GM23338 (cell line): Measurements from ENCODE around the gene CEACAM21. TPM values are rescaled to one million over a fixed set of nuclear protein-coding genes. Genes with fewer than 3 reads are reported as not detected.

ENCODE experiments used
- ATAC-seq: fragments of 200-7000 bp; cut with Tn5 transposase; 3 replicates; pipeline ENCODE4 v1.9.1; 2020
- DNase-seq: peaks from one replicate; pipeline ENCODE4 v3.0.0-alpha.2; 2015; ENCODE audit warnings: low spot score
- H2AFZ ChIP-seq: fragments of 200-600 bp; sonication (generic); 2 replicates; pipeline ENCODE4 v1.8.0; 2016; ENCODE audit warnings: antibody characterized with exemption, mild to moderate bottlenecking, moderate library complexity
- H3F3A ChIP-seq: fragments of 200-600 bp; sonication (generic); replicated peaks from 2 replicates; pipeline ENCODE4 v1.8.0; 2017; ENCODE audit warnings: antibody characterized with exemption, mixed run types, low read depth
- H3K27ac ChIP-seq: fragments of 200-600 bp; sonication (generic); 2 replicates; pipeline ENCODE4 v1.6.1; 2016; ENCODE audit warnings: low read depth
- H3K27me3 ChIP-seq: fragments of 200-600 bp; sonication (generic); 2 replicates; pipeline ENCODE4 v1.8.0; 2016; ENCODE audit warnings: mild to moderate bottlenecking, mixed run types, moderate library complexity; ENCODE audit not compliant: insufficient read depth
- H3K36me3 ChIP-seq: fragments of 200-600 bp; sonication (generic); 2 replicates; pipeline ENCODE4 v1.8.0; 2016; ENCODE audit warnings: mild to moderate bottlenecking; ENCODE audit not compliant: insufficient read depth
- H3K4me1 ChIP-seq: fragments of 200-600 bp; sonication (generic); 2 replicates; pipeline ENCODE4 v1.8.0; 2016; ENCODE audit warnings: mild to moderate bottlenecking, moderate library complexity; ENCODE audit not compliant: insufficient read depth
- H3K4me2 ChIP-seq: fragments of 200-600 bp; sonication (generic); 2 replicates; pipeline ENCODE4 v1.7.1; 2017; ENCODE audit warnings: mixed run types
- H3K4me3 ChIP-seq: fragments of 200-600 bp; sonication (generic); 2 replicates; pipeline ENCODE4 v1.6.1; 2016; ENCODE audit warnings: mixed run types
- H3K79me2 ChIP-seq: fragments of 200-600 bp; sonication (generic); replicated peaks from 2 replicates; pipeline ENCODE4 v1.8.0; 2017; ENCODE audit warnings: mild to moderate bottlenecking; ENCODE audit not compliant: insufficient read depth
- H3K9me2 ChIP-seq: fragments of 200-600 bp; sonication (generic); 2 replicates; pipeline ENCODE4 v1.8.0; 2017; ENCODE audit not compliant: insufficient read depth
- H4K20me1 ChIP-seq: fragments of 200-600 bp; sonication (generic); replicated peaks from 2 replicates; pipeline ENCODE4 v1.8.0; 2017; ENCODE audit warnings: mild to moderate bottlenecking; ENCODE audit not compliant: insufficient read depth
- H3K27ac Mint-ChIP-seq: 2 replicates; pipeline ENCODE4 v1.8.0; 2020; ENCODE audit warnings: inconsistent platforms, mild to moderate bottlenecking, moderate library complexity, mixed read lengths
- H3K27me3 Mint-ChIP-seq: 3 replicates; pipeline ENCODE4 v1.8.0; 2022; ENCODE audit warnings: low read depth, mild to moderate bottlenecking, moderate library complexity, mixed read lengths, inconsistent platforms; ENCODE audit not compliant: insufficient read depth, poor library complexity
- H3K36me3 Mint-ChIP-seq: 3 replicates; pipeline ENCODE4 v1.8.0; 2021; ENCODE audit warnings: low read depth, mild to moderate bottlenecking, inconsistent platforms, moderate library complexity, mixed read lengths
- H3K4me1 Mint-ChIP-seq: 3 replicates; pipeline ENCODE4 v1.8.0; 2020; ENCODE audit warnings: mild to moderate bottlenecking, inconsistent platforms, mixed read lengths
- H3K4me3 Mint-ChIP-seq: 3 replicates; pipeline ENCODE4 v1.8.0; 2021; ENCODE audit warnings: moderate library complexity, mild to moderate bottlenecking, inconsistent platforms, mixed read lengths
- H3K9me3 Mint-ChIP-seq: 3 replicates; pipeline ENCODE4 v1.8.0; 2020; ENCODE audit warnings: moderate library complexity, mild to moderate bottlenecking, inconsistent platforms, mixed read lengths
- EZH2phosphoT487 ChIP-seq: fragments of 200-600 bp; sonication (generic); IDR thresholded peaks from one replicate; pipeline ENCODE4 v1.8.1; 2018; ENCODE audit warnings: antibody characterized with exemption; ENCODE audit not compliant: unreplicated experiment
- JUNB ChIP-seq: IDR thresholded peaks from one replicate; pipeline ENCODE4 v1.6.1; 2016; ENCODE audit warnings: antibody characterized with exemption; ENCODE audit not compliant: unreplicated experiment
- POLR2AphosphoS5 ChIP-seq: IDR thresholded peaks from 2 replicates; pipeline ENCODE4 v1.6.1; 2016; ENCODE audit warnings: antibody characterized with exemption, low read depth
- ZNF114 ChIP-seq: fragments of 250-450 bp; sonication (Bioruptor Pico); IDR thresholded peaks from 2 replicates; pipeline ENCODE4 v1.5.0; 2020; ENCODE audit warnings: mild to moderate bottlenecking, moderate library complexity
- polyA plus RNA-seq: library from polyadenylated mRNA; unstranded; fragments of >200 nt; fragmentation: Nextera tagmentation; extraction: Ambion mirVana; gene quantifications from 2 replicates; pipeline ENCODE4 v1.2.1, GENCODE V29; 2016
- total RNA-seq: library from RNA; depleted of rRNA; stranded (reverse); fragments of >200 nt; shearing (Covaris generic); gene quantifications from 2 replicates; pipeline ENCODE4 v1.2.3, GENCODE V29; 2014
- TF ChIP-seq, protein P1 (sequence below): fragments of 250-450 bp; sonication (Bioruptor Pico); IDR thresholded peaks from 2 replicates; pipeline ENCODE4 v1.5.0; 2020; ENCODE audit warnings: mild to moderate bottlenecking, moderate library complexity
- TF ChIP-seq, protein P2 (sequence below), 2 experiments: fragments of 200-600 bp in 1 of 2; sonication (generic) in 1 of 2; conservative IDR thresholded peaks; 2 replicates each; pipeline versions ENCODE4 v1.5.1 to v1.6.1; 2016 to 2017; ENCODE audit warnings: antibody characterized with exemption in 2 of 2, low read depth in 2 of 2, mild to moderate bottlenecking in 2 of 2, moderate library complexity in 1 of 2

Gene CEACAM21
- total and polyA plus RNA-seq, 2 experiments from 2014 or later: not detected

DNA sequence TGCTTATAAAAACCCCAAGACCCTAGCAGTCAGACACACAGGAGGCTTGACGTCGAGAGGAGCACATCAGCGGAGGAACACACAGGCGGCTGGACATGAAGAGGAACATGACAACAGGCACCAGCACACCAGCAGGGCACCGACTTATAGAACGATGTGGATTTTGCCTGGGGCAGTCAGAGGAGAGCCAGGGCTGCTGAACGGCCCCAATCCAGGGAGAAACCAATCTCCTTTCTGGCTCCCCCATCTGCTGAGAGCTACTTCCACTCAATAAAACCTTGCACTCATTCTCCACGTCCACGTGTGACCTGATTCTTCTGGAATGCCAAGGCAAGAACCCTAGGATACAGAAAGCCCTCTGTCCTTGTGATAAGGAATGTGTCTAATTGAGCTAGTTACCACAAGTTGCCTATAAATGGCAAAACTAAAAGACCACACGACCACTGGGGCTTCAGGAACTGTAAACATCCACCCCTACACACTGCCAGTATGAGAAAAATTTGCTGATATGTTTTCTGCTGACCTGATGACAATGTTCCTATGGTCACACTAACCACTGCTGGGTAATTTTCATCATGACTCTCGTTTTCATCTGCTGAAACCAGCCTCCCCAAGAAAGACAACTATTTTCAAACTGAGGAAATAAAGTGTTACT is 35.8 kb upstream of the CEACAM21 start (continued):
- TF ChIP-seq, protein P1, sequence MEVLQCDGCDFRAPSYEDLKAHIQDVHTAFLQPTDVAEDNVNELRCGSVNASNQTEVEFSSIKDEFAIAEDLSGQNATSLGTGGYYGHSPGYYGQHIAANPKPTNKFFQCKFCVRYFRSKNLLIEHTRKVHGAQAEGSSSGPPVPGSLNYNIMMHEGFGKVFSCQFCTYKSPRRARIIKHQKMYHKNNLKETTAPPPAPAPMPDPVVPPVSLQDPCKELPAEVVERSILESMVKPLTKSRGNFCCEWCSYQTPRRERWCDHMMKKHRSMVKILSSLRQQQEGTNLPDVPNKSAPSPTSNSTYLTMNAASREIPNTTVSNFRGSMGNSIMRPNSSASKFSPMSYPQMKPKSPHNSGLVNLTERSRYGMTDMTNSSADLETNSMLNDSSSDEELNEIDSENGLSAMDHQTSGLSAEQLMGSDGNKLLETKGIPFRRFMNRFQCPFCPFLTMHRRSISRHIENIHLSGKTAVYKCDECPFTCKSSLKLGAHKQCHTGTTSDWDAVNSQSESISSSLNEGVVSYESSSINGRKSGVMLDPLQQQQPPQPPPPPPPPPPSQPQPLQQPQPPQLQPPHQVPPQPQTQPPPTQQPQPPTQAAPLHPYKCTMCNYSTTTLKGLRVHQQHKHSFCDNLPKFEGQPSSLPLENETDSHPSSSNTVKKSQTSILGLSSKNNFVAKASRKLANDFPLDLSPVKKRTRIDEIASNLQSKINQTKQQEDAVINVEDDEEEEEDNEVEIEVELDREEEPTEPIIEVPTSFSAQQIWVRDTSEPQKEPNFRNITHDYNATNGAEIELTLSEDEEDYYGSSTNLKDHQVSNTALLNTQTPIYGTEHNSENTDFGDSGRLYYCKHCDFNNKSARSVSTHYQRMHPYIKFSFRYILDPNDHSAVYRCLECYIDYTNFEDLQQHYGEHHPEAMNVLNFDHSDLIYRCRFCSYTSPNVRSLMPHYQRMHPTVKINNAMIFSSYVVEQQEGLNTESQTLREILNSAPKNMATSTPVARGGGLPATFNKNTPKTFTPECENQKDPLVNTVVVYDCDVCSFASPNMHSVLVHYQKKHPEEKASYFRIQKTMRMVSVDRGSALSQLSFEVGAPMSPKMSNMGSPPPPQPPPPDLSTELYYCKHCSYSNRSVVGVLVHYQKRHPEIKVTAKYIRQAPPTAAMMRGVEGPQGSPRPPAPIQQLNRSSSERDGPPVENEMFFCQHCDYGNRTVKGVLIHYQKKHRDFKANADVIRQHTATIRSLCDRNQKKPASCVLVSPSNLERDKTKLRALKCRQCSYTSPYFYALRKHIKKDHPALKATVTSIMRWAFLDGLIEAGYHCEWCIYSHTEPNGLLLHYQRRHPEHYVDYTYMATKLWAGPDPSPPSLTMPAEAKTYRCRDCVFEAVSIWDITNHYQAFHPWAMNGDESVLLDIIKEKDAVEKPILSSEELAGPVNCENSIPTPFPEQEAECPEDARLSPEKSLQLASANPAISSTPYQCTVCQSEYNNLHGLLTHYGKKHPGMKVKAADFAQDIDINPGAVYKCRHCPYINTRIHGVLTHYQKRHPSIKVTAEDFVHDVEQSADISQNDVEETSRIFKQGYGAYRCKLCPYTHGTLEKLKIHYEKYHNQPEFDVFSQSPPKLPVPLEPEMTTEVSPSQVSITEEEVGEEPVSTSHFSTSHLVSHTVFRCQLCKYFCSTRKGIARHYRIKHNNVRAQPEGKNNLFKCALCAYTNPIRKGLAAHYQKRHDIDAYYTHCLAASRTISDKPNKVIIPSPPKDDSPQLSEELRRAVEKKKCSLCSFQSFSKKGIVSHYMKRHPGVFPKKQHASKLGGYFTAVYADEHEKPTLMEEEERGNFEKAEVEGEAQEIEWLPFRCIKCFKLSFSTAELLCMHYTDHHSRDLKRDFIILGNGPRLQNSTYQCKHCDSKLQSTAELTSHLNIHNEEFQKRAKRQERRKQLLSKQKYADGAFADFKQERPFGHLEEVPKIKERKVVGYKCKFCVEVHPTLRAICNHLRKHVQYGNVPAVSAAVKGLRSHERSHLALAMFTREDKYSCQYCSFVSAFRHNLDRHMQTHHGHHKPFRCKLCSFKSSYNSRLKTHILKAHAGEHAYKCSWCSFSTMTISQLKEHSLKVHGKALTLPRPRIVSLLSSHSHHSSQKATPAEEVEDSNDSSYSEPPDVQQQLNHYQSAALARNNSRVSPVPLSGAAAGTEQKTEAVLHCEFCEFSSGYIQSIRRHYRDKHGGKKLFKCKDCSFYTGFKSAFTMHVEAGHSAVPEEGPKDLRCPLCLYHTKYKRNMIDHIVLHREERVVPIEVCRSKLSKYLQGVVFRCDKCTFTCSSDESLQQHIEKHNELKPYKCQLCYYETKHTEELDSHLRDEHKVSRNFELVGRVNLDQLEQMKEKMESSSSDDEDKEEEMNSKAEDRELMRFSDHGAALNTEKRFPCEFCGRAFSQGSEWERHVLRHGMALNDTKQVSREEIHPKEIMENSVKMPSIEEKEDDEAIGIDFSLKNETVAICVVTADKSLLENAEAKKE (CRISPR knock-in tag): no peak
- TF ChIP-seq POLR2AphosphoS5 (no peak), EZH2phosphoT487 (no peak), JUNB (no peak)
- TF ChIP-seq, protein P2, sequence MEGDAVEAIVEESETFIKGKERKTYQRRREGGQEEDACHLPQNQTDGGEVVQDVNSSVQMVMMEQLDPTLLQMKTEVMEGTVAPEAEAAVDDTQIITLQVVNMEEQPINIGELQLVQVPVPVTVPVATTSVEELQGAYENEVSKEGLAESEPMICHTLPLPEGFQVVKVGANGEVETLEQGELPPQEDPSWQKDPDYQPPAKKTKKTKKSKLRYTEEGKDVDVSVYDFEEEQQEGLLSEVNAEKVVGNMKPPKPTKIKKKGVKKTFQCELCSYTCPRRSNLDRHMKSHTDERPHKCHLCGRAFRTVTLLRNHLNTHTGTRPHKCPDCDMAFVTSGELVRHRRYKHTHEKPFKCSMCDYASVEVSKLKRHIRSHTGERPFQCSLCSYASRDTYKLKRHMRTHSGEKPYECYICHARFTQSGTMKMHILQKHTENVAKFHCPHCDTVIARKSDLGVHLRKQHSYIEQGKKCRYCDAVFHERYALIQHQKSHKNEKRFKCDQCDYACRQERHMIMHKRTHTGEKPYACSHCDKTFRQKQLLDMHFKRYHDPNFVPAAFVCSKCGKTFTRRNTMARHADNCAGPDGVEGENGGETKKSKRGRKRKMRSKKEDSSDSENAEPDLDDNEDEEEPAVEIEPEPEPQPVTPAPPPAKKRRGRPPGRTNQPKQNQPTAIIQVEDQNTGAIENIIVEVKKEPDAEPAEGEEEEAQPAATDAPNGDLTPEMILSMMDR (conservative IDR thresholded peaks at IDR 0.05; ENCODE audit: low read depth in 2 of 2): no peak

DNA sequence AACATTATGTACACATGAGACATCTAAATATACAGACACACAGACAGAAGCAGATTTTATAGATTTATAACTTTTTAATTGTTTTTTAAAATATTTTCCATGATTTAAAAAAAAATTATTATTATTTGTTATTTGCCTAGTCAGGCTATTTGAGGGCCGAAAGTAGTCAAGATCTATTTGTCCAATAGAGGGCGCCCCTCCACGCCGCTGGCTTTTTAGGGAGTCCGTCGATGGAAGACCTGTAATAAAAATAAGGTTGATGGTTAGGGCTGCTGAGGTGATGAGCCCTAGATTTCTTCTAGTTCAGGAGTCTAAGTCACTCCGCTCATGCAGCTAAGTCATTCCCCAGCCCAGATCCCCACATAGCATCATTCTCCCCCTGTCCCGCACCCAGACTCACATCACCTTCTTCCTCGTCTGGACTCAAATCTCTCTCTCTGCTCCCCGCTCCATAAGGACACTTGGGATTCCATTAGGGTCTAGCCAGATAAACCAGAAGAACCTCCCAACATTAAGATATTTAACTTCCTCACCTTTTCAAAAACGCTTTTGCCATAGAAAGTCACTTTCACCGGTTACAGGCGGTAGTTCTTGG is 33.9 kb upstream of the CEACAM21 start:
- H3K27me3 Mint-ChIP-seq: peaks cover 11% of the 10 kb centered on the region
- Histone ChIP-seq H3K36me3 (no peaks in the 10 kb centered on the region), H3K9me2 (no peaks in the 10 kb centered on the region), H3K4me3 (no peak overlapping the region), H4K20me1 (no peaks in the 10 kb centered on the region), H3K27me3 (no peaks in the 10 kb centered on the region), H3K79me2 (no peaks in the 10 kb centered on the region), H3K4me1 (no peaks in the 10 kb centered on the region), H3K27ac (no peak overlapping the region), H3K4me2 (0 out of 2 replicates have a peak overlapping the region, but pooled peaks have one; percentile 39), H3F3A (no peaks in the 10 kb centered on the region), H2AFZ (peak overlapping the region; percentile 67)
- DNase-seq (peak; percentile 87), ATAC-seq (peak; percentile 68)
- TF ChIP-seq, protein P2 (conservative IDR thresholded peaks at IDR 0.05; ENCODE audit: low read depth in 2 of 2): peak; percentile 78
- no peak for TF ChIP-seq ZNF114 (CRISPR knock-in tag)
- H3K36me3 Mint-ChIP-seq: no peaks in the 10 kb centered on the region
- no peak overlapping the region for H3K27ac Mint-ChIP-seq
- peaks cover 12% of the 10 kb centered on the region for H3K4me1 Mint-ChIP-seq
- H3K9me3 Mint-ChIP-seq: peaks cover 3% of the 10 kb centered on the region; the same call in 1 of the 3 replicates
- no peak overlapping the region for H3K4me3 Mint-ChIP-seq
